SHP77 (cell line): ENCODE results near the gene NUDT8.
"Not testable (repeated sequence)": the region's sequence is repeated elsewhere in the genome, so short reads cannot be mapped to it uniquely, and the experiment has no call there.

Experiments used
- DNase-seq, 2 experiments: peaks; one replicate each; lab custom pipeline; 2025; lab: John Stamatoyannopoulos, UW

The NUDT8 gene

DNA sequence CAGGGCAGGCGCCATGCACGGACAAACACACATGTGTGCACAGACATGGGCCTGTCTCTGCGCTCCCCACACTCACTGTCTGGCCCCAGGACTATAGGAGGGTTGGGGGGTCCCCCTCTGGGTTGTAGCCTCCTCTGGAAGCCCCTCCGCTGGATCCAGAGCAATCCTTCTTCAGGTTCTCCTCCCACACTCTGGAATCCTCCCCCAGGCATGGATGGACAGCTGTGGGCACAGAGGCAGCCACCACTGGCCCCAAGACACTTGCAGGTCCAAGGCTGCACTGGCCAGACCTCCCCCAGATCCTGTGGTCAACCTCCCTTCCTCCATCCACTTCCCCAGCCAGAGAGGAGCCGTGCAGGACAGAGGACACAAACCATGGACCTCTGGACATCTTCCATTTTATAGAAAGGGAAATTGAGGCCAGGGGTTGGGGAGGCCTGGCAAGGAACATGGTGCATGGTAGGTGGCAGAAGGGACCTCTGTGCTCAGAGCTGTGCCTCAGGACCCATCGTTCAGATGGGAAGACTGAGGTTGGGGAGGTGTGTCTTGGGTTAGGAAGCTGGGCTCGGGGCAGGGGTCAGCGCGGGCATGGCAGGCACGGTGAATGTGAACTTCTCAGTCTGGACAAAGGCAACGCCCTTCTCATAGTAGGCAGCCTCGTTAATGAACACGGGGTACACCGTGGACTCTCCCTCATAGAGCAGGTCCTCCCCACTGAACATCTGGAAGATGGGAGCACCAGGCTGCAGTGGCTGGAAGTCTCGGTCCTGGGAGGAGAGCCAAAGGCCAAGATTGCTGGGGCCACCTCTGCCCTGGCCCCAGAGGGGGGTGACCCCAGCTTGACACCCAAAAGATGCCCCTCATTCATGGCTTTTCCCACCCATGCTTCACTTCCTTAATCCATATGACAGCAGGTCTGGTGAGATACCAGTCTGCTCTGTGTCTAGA lies 12.7 kb upstream of the NUDT8 start:
- DNase-seq, result no peak

DNA sequence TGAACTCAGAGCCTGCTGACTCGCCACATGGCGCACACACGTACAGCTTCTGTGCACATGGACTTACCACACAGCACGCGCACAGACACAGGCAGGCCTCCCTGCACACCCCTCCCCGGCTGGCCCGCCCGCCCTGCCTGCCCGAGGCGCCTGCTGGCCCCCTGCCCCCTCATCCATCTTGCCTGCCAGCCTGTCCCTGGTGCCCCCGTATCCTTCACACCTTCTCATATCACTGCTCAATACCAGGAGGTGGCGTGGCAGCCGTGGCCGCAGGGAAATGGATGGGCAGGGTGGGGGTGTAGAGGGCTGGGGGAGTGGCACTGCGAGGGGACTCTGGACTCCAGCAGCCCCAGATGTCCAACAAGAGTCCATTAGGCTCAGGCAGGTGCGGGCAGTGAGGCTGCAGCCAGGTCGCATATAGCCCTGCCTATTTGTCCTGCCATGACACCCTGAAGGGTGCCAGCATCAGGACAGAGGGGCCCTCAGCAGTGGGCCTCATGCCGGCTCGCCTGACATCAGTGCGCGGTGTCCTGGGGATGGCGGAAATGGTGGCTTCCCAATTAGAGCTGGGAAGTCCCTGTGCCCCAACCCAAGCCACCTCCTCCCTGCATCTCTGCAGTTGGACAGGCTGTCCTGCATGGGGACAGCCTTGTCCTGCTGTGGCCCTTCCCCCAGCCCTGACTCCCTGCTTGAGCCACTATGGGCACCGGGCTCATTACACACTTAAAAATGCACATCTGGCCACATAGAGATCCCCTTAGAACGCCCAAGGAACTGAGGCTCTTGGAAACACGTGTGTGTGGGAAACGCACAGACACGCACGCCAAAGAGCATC lies 11.8 kb upstream of the NUDT8 start:
- no peak for DNase-seq

DNA sequence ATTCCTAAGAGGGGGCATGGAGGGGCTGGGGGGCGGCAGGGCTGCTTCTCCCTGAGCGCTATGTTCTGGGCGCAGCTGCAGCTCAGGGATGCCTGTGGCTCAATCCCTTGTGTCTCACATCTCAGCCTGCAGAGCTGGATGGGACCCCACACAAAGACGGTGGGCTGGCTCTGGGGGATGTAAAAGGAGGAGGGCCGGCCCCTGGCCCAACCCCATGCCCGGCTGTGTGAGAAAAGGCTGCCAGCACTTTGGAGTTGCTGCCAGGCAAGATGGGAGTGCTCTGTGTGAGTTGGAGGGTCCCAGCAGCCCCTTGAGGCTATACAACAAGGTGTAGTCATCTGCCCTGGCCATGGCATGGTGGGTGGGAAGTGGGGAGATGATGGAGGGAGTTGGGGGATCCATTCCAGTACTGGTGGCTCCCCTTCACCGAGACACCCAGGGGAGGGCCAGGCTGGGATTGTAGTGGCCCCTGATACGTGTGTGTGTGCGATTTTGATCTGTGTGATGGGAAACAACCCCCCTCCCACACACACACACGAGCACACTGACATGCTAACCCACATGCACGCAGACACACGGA lies 11.1 kb upstream of the NUDT8 start:
- DNase-seq, result no peak

DNA sequence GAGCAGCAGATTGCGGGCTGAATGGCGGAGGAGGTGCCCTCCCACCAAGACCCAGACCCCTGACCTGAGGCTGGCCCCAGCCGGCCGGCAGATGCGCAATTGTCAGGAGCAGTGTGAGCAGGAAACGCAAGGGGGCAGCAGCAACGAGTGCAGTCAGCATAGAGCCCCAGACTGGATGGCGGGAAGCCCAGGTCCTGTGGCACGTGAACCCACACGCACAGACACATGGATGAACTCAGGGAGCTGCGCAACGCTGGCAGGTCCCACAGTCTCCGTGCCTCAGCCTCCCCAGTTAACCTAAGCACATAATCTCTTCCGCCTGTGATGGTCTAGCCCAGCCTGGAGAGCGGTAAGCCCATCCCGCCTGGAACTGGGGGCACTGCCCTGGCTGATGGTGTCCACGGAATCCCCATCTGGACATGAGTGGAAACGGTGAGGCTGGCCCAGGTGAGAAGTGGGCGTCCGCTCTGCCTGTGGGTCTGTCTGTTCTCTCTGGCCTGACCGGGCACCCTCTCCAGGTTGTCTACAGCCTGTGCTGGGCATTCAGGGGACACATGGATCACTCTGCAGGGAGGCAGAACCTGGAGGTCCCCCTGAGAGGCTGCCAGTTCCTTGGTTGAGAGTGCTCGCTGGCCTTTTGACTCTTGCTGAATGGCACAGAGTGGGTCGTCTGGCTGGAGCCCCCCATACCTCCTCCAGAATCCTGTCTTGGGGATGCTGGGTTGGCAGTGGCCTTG lies 10.5 kb upstream of the NUDT8 start:
- peak; percentile 67 to 75 for DNase-seq

DNA sequence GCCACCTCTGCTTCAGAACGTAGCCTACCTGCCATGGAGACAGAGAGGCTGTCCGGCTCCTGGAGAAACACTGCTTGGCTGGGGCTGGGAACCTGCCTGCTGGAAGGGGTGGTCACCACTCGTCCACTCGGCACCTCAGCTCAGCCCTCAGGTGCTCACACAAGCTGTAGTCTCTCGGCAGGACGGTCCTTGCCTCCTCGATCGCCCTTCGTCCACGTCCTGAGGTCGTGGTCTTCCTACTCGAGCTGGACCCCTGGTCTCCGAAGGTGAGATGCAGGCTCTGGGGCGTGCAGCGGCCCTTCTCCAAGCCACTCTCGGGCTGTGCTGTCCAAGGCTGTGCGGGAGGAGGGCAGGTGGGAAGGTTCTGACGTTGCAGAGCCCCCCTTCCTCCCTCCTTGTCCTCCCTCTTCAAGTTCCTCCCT lies 9.7 kb upstream of the NUDT8 start, which contains the start of gene TBX10:
Gene TBX10, minus strand, starts transcription at position 326 of the 422 bp plus-strand sequence. Its CDS starts 291 bp downstream, at position 35.
- DNase-seq, result no peak

DNA sequence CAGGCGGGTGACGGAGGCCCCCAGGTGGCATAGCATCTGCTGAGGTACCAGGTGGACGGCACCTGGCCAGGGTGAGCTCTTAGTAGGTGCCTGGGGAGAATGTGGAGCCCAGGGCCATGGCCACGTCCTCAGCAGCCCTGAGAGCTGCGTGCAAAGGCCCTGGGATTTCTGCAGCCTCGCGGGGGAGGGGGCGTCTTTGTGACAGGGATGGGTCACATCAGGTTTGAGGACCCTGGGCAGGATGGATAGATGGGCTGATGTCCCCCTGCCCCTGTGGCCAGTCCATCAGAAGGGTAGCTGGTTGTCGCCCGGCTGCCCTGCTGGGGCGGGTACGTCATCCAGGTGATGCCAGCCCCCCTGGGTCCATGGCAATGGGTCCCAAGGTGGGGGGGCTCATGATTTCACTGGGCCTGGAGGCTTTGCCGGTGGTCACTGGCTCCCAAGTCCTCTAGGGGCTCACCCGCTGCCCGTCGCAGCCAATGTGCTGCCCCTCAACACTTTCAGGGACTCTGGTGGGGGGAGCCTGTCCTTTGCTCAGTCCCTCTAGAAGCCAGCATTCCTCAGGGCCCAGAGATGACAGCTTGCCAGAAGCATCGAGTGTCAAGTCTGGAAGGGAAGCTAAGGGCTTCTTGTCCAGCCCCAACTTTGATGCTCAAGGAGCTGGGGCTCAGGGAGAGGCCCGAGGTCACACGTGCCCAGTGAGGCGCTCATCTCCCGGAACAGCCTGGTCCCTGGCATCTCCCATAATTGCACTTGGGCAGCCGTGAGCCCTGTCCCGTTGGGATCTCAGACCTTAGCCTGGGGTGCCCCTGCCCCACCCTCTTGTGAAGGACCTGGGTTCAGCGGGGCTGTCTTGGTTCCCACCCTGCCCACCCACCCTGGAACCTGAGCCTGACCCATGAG lies 9.0 kb upstream of the NUDT8 start:
- DNase-seq, result no peak

DNA sequence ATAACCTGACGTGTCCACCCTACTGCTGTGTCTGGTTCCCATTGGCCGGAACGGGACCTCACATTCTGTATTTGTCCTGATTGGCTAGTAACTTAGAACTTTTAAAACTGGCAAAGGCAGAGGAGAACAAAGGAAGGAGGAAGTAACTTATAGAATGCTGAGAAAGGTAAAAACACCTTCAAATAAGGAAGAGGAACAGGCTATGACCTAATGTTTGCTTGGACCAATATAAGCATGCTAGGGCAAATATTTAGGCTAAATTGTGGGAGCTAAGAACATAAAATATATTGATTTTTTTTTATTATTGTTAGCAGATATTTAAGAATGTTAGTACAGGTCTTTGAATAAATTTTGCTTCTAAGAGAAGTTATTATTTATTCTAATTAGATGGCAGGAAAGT lies 7.7 kb upstream of the NUDT8 start:
- not testable (repeated sequence) for DNase-seq

DNA sequence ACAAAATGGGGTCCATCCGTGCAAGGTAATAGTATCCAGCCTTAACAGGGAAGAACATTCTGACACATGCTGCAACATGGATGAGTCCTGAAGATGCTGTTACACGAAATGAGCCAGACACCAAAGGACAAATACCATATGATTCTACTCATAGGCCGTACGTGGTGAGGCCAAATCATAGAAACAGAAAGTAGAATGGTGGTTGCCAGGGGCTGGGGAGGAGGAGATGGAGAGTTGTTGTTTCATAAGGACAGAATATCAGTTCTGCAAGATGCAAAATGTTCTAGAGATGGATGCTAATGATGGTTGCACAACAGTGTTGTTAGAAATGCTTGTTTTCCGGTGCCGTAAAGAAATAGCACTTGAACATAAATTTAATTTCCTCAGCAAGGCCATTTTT lies 7.2 kb upstream of the NUDT8 start:
- DNase-seq, result no peak

DNA sequence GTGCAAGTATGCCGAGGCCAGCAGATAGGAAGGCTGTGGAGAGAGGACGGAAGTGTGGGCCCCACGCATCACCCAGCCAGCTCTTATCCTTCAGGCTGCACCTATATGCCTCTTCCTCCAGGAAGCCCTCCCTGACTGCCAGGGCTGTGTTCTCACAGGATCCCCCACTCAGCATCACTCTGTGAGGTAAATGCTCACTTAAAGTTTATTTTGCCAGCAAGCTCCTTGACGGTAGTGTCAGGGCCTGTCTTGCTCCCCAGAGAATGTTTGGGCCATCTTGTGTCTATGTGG lies 5.4 kb upstream of the NUDT8 start:
- DNase-seq, result no peak

DNA sequence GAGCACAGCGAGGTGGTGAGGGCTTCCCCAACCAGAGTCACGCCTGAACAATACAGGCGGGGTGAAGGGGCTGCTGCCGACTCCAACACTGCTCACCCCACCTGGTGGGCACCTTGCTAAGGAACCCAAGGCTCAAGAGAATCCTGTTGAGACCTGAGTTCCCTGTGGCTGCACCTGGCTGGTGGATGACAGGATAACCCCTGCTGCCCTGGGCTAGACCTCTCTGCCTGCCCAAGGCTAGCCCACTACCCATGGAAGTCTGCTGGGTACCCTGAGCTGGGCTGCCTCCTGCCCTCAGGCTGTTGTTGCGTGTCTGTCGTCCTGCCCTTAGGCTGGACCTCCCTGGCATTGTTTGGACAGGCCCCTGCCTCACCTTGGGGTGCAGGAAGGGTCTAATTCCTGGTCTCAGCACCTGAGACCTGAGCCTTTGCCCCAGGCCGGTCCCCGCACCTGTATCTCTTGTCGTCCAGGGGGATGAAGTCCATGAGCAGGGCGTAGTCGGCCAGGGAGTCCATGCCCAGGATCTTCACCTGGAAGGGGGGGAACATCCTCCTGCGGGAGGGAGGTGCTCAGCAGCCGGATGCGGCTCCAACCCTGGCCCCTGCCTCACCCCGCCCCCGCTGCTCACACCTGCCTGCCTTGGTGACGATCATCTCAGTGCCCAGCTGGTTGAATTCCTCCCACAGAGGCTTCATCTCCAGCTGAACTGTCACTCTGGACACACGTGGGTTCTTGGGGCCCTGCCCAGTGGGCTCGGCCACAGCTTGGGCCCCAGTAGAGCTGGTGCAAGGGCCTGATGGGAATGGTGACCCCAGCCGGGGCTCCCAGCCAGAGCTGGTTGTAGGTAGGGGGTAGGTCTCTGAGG lies 4.9 kb upstream of the NUDT8 start:
- peak; percentile 73 to 84 for DNase-seq

DNA sequence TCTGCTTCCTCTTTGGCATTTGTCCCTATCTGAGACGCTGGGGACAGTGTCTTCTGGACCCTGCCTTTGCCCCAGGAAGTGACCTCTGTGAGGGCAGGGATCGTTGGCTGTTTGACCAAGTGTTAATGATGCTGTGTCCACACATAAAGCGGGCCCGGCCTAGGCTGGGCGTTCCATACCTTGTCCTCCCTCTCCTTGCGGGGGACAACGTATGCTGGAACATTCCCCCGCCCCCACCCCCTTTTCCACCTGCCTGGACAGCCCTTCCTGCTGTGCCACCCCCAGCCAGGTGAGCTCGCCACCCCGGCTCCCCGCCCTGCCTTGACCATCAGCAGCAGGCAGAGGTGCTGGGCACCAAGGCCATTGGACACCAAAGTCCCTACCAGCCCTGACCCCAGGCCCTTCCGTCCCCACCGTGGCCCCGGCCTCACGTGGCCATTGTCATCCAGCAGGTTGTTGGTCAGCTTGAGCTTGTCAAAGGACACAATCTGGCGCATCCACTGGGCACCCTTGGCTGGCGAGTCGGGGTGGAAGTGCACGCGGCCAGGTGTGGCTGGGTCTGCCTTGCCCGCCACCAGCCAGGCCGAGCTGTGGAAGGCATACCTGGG lies 4.1 kb upstream of the NUDT8 start:
- DNase-seq, result no peak

DNA sequence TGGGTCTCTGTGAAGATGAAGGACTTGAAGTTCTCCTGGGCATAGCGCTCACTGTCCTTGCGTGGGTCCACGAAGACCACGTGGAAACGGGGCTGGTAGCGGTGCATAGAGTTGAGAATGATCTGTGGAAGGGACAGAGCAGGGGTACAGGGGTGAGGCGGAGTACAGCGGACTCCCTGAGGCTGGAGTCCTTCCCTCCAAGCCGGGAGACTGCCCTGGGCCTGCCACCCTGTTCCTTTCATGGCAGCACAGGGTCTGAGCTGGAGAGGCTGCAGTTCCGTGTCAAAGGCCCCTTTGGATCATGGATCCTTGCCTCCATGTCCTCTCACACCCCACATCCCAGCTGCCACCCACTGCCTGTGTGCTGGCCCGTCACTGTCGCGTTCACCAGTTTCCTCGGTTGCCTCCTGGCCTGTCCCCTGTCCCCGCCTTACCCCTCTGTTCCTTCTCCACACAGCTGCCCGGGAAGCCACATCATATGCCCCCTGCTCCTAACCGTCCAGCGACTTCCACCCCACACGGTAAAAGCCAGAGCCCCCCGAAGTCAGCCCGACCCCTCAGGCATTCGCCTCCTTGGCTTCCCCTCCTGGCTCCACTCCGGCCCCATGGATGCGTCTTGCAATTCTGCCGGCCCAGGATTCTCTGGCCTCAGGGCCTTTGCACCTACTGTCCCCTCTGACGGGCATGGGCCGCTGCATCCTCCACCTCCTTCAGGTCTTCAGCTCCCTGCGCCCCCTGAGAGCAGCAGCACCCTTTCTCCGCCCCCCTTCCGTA lies 3.4 kb upstream of the NUDT8 start:
- DNase-seq, result no peak

DNA sequence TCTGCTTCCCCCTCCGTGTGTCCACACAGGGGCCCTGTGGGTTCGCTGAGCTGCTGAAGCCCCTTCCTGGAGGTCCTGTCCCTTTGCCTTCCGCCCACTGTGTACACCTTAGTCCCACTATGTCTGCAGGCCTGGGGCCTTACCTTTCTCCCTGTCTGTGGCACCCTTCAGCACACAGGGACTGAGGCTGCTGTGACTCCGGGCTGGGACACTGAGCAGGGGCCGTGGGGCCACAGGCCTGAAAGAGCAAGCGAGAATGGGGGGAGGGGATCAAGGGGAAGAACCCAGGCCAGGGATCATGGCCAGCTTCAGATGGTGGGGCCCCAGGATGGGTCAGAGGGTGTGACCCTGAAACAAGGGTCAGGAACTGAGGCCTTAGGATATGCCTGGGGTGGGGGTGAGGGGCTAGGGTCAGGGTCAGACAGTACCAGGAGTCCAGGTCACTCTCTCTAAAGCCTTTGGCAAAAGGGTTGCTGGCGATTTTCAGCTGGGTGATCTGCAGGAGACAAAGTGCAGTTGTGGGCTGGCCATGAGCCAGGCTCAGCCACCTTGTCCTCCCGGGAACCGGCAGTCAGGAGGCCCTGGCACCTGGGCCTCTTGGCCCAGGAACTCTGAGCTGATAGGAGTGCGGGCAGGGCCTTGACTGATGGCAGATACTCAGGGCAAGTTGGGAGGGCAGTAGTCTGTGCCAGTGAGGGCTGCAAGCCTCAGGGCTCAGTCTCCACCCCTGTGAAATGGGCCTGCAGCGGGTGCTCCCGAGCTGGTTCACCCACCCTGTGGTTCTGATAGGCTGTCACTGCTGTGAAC lies 2.6 kb upstream of the NUDT8 start:
- DNase-seq, result peak; percentile 66 to 76

DNA sequence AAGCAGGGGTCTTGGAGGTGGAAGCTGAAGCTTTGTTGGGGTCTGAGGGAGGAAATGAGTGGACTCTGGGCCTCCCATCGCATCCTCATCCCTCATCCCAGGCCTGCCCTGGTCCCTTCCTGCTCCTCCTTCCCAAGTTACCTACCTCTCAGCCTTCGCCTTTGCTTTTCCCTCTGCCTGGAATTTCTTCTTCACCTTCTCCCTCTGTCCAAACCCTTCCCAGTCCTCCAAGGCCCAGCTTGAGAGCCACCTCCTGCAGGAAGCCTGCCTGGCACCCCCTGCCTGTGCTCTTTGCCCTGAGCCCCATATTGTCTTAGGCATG lies 2.1 kb upstream of the NUDT8 start:
- DNase-seq, result no peak

DNA sequence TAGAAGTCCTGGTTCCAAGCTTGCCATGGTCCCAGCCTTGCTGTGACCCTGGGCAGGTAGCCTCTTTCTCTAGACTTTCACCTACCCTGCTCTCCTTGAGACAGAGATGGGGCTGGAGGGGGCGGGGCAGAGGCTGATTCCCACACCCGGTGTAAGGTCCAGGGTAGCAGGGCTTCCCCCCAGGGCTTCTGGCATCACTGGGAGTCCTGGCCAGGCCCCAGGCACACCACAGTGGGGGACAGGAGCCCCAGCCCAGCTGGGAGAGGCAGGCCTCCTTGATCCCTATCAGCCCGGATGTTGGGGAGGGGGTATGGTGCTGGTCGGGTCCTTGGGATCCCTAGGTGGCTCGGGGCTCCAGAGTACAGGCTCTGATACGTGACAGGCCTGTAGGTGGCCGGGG lies 1.7 kb upstream of the NUDT8 start:
- no peak for DNase-seq

DNA sequence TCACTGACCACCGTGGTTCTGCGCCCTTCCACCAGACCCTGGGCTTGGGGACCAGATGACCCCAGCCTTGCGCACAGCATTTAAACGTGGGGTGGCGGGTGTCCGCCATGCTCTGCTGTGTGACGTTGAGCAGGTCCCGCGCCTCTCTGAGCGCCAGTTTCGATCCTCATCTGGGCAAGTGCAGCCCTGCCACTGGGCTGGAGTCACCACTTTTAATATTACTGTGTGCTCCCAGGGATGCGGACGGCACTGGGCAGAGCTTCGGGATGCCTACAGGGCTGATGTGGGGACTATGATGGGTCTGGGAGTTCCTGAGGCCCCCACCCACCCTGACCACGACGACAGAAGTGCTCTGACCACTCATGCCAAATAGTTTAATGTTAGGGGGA lies 1.2 kb upstream of the NUDT8 start:
- DNase-seq, result no peak

DNA sequence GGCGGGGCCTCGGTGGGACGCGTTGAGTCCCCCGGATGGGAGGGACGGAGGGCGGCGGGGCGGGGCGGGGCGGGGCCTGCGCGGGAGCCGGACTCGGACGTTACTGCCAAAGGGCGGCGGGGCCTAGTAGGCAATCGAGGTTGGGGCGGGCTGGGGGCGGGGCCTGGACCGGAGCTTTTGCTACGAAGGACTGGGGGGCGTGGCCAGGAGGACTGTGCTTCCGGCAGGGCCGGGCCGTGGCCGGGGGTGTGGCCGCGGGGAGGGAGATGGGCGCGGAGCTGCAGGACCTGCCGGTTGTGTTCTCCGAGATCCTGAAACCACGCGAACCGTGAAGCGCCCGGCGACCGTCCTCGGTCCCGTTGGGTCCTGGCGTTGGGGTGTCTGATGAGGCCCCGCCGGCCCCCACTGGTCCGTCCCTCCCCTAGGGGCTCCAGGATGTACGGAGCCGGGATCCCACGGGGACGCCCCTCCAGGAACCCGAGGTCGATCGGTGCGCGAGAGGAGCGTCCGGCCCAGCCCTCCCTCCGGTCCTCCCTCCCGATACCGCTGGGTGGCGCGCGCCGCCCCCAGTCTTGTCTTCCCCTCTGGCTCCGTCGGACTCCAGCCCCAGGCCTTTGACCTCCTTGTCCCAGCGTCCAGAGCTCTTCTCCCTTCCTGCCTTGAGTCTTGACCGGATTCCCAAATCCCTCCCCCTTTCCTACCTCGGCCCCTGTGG lies 648 bp upstream of the NUDT8 start:
- peak; percentile 97 to 99 for DNase-seq
